GM18858 (cell line): ENCODE data around the gene MAGEB3.
A peak's percentile ranks its signal among the peaks of the same experiment; 100 is the strongest.
"Not testable (repeated sequence)": the region's sequence is repeated elsewhere in the genome, so short reads cannot be mapped to it uniquely, and the experiment has no call there.

Experiments
- ATAC-seq: cut with Tn5 transposase; IDR thresholded peaks from one replicate; pipeline ENCODE4 v1.9.1; 2021; ENCODE audit not compliant: unreplicated experiment

Gene MAGEB3, protein sequence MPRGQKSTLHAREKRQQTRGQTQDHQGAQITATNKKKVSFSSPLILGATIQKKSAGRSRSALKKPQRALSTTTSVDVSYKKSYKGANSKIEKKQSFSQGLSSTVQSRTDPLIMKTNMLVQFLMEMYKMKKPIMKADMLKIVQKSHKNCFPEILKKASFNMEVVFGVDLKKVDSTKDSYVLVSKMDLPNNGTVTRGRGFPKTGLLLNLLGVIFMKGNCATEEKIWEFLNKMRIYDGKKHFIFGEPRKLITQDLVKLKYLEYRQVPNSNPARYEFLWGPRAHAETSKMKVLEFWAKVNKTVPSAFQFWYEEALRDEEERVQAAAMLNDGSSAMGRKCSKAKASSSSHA

DNA sequence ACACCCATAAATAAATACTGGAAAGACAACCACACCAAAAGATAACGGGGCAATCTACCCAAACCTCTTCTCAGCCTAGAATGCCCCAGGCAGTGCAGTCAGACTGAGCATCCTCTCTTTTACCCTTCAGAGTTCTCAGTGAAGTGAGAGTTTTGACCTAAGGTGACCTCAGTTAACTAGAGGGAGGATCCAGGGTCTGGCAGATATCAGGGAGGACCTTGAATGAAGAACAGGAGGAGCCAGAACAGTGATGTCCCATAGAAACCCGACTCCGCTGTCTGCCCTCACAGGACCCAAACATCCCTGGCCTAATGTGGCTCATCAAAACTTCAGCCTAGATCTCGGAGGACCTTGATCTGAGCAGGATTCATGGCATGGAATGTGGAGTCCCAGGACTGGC is at the start of gene MAGEB3:
TSS of gene MAGEB3 (plus strand) at position 263 of the 400 bp plus-strand sequence. CDS start 5,268 bp downstream, outside the sequence.
- no peak for ATAC-seq

DNA sequence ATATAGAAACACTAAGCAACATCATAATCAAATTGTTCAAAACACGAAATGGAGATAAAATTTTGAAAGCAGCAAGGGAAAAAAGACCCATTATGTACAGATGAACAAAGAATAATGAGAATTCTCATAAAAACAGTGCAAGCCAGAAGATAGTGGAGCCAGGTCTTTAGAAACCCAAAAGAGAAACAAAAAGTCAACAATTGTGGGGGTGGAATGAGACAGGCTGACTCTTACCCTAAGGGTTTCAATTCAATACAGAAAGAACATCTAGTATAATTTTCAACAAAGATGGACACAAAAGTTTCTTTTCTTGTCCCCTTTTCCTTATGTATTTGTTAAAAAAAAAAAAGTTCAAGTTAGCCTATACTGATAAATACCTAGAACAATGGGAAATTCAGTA is 49.1 kb upstream of the MAGEB3 start:
- no peak for ATAC-seq

GRCh38 chrX:30183554-30183953 is 46.9 kb upstream of the MAGEB3 start:
- ATAC-seq: no peak

GRCh38 chrX:30190426-30190825 is 40.0 kb upstream of the MAGEB3 start:
- ATAC-seq: no peak

- not testable (repeated sequence) for ATAC-seq
These were observed 36.5 kb upstream of the MAGEB3 start for GRCh38 chrX:30193910-30194309.

- ATAC-seq: no peak
These were observed 34.1 kb upstream of the MAGEB3 start for GRCh38 chrX:30196322-30196721.

- ATAC-seq: no peak
These were observed 18.3 kb upstream of the MAGEB3 start for GRCh38 chrX:30212172-30212571.

GRCh38 chrX:30215357-30215843 is 15.1 kb upstream of the MAGEB3 start, which contains the start of gene MAGEB2:
MAGEB2 (plus strand) TSS chrX:30215563; CDS start chrX:30218581, 3,018 bp downstream.
- ATAC-seq: no peak

DNA sequence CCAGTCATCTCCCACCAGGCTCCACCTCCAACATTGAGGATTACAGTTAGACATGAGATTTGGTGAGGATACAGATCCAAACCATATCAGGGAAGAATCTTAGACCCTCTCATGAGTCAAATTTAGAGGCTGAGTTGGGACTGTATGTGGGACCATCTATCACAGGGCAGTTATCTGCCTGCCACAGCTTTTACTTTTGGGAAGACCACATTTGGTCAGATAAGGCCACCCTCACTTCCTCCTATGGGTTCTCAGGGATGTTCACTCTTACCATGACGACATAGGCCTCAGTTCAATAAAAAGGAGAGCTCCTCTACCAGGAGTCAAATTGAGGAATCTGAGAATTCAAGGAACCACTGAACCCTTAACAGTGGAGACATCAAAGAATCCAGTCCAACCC is 13.0 kb upstream of the MAGEB3 start:
- no peak for ATAC-seq

DNA sequence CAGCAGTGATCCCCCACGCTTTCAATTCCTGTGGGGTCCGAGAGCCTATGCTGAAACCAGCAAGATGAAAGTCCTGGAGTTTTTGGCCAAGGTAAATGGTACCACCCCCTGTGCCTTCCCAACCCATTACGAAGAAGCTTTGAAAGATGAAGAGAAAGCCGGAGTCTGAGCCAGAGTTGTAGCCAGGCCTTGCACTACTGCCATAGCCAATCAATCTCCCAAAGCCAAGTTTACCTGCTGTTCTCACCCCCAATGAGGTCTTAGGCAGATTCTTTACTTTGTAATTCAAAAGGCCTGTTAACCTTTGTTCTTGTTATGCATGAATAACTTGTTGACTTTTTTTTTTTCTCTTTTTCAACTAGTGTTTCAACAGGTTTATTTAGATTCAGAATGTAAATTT is 11.1 kb upstream of the MAGEB3 start:
- no peak for ATAC-seq

DNA sequence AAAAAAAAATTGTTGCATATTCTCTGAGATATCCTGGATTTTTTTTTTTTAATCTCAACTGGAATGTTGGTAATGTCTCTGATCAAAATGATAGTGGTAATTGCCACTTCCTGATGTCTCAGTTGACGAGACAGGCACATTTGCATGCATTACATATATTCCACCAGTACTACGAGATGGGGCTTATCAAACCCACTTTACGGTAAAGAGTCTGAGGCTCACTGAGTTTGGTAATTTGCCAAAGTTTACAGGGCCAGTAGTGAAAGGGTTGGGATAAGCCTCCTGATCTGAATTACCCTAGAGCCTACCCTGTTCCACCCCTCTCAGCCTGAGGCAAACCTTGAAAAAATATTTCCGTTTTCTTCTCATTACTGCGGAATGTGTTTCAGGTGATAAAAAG is 9.8 kb upstream of the MAGEB3 start:
- ATAC-seq: no peak

GRCh38 chrX:30224536-30224935 is 5.9 kb upstream of the MAGEB3 start:
- no peak for ATAC-seq

DNA sequence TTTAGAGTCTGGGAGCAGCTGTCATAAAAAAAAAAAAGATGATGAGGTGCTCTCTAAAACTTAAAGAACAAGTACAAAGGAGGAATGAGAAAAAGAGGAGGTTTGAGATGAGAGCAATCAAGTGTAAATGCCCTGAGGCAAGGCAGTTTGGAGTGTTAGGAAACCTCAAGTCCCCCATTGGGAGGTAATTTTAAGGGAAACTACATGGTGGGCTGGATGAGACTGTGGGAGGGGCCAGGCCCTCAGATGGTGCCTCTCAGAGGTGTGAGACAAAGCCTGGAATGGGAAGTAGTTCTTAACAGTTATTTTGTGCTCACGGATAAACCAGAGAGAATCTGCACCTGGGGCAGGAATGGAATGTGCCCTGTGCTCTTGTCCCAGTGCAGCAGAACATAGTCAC is 1.9 kb upstream of the MAGEB3 start:
- no peak for ATAC-seq

DNA sequence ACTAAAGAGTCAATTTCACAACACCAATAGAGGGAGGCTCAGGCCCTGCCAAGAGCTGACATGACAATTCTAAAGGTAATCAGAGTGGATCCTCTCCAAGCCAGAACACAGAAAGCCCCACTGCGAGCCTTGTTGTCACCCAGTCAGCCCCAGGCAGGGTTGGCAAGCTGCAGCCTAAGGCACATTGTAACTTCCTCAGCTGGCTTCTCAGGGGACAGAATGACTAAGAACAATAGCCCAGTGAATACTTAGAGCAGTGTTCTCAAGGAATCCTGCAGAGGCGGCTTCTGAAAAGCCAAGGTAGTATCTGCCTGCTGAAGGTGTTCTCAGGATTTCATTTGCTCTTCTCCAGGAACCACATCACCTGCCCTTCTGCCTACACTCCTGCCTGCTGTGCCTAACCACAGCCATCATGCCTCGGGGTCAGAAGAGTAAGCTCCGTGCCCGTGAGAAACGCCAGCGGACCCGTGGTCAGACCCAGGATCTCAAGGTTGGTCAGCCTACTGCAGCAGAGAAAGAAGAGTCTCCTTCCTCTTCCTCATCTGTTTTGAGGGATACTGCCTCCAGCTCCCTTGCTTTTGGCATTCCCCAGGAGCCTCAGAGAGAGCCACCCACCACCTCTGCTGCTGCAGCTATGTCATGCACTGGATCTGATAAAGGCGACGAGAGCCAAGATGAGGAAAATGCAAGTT is 11.4 kb downstream of the MAGEB3 start, which contains the start of gene MAGEB4:
TSS of gene MAGEB4 (plus strand) at position 277 of the 692 bp plus-strand sequence. CDS start at position 413, 136 bp downstream.
- ATAC-seq: no peak

DNA sequence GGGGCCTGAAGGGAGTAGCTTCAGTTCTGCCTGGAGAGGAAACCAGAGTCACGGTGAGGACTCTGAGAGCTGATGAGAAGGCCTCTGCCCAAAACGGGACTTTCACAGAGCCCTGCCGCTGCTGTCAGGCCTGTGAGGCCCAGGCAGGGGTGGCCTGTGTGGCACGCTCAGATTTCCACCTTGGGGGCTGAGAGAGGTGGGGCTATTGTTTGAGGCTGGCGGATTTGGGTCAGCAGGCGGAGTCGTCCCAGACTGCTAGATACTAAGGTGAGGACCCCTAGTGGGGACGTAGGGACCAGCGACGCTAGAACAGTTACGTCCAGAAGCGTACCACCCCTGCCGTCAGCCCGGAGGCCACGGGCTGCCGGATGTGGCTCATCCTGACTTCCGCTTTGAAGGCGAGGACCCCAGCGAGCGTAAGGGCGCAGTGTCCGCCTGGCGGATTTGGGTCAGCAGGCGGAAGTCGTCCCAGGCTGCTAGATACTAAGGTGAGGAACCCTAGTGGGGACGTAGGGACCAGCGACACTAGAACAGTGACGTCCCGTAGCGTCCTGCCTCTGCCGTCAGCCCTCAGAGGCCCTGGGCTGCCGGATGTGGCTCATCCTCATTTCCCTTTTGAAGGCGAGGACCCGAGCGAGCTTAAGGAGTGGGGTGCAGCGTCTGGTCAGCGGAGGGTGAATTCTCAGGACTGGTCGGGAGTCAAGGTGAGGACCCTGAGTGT is 16.5 kb downstream of the MAGEB3 start, which contains the start of gene MAGEB1:
TSS of gene MAGEB1 (plus strand) at position 378 of the 721 bp plus-strand sequence. CDS start 3,348 bp downstream, outside the sequence.
- no peak for ATAC-seq

GRCh38 chrX:30248854-30249253 is 18.4 kb downstream of the MAGEB3 start:
- peak; percentile 52 for ATAC-seq

GRCh38 chrX:30253257-30253656 is 22.8 kb downstream of the MAGEB3 start:
- ATAC-seq: peak; percentile 49

DNA sequence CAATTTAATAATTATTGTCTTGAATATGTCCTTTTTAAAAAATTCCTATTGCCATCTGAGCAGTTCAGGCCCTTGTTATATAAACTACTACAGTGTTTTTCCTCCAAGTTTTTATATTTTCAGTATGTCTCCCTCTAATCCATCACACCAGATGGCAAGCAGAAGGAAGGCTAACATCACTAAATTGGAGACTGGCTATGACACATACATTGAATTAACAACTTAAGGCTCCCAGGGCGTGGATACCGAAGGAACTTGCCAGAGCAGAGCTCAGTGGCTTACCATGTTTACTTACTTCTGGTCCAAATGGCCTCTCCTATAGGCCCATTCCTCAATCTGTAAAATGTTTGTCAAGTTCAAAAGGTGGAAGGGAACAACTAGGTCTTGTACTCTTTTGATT is 29.5 kb downstream of the MAGEB3 start:
- no peak for ATAC-seq

GRCh38 chrX:30261012-30261411 is 30.6 kb downstream of the MAGEB3 start:
- no peak for ATAC-seq

GRCh38 chrX:30262763-30263162 is 32.3 kb downstream of the MAGEB3 start:
- ATAC-seq: no peak

GRCh38 chrX:30270639-30271038 is 40.2 kb downstream of the MAGEB3 start:
- ATAC-seq: no peak
